Prostate gland (tissue), 2 donors: ENCODE results near the gene RBCK1. TPM values are rescaled to one million over a fixed set of nuclear protein-coding genes. Genes with fewer than 3 reads are reported as not detected.
"Not testable (repeated sequence)": the region's sequence is repeated elsewhere in the genome, so short reads cannot be mapped to it uniquely, and the experiment has no call there.

Experiments
- DNase-seq: peaks from one replicate; pipeline ENCODE4 v3.0.0-alpha.2; 2019; ENCODE audit warnings: low spot score
- H3K27ac ChIP-seq, 2 donors: fragments of 200-600 bp; sonication (generic); 2 replicates each; pipeline ENCODE4 v1.5.1; 2017 to 2019
- H3K27me3 ChIP-seq: fragments of 200-600 bp; sonication (generic); replicated peaks from 2 replicates; pipeline ENCODE4 v1.5.1; 2019; ENCODE audit not compliant: insufficient read depth
- H3K36me3 ChIP-seq, 2 donors: fragments of 200-600 bp; sonication (generic); 1 replicate in 1 of 2; 2 replicates in 1 of 2; pipeline versions ENCODE4 v1.5.1 to v1.8.1; 2017 to 2019
- H3K4me1 ChIP-seq: fragments of 200-600 bp; sonication (generic); replicated peaks from 2 replicates; pipeline ENCODE4 v1.5.1; 2019
- H3K4me3 ChIP-seq, 2 donors: fragments of 200-600 bp; sonication (generic); 2 replicates each; pipeline ENCODE4 v1.5.1; 2017 to 2019
- H3K9me3 ChIP-seq: fragments of 200-600 bp; sonication (generic); 2 replicates; pipeline ENCODE4 v1.5.1; 2017
- CTCF ChIP-seq, 4 experiments: fragments of 200-600 bp in 2 of 4; fragments of 450-650 bp in 2 of 4; sonication (generic) in 2 of 4; IDR thresholded peaks; 1 replicate in 3 of 4; 2 replicates in 1 of 4; pipeline ENCODE4 v1.5.1; 2016 to 2019; ENCODE audit warnings: antibody characterized with exemption in 4 of 4, mild to moderate bottlenecking in 2 of 4, moderate library complexity in 2 of 4
- POLR2A ChIP-seq: fragments of 450-650 bp; IDR thresholded peaks from one replicate; pipeline ENCODE4 v1.6.1; 2016; ENCODE audit warnings: antibody characterized with exemption, mild to moderate bottlenecking
- POLR2AphosphoS5 ChIP-seq: sonication (generic); formaldehyde crosslinking; IDR thresholded peaks from one replicate; pipeline ENCODE4 v1.6.1; 2017; ENCODE audit warnings: antibody characterized with exemption
- WGBS: methylation state at CpG from one replicate; pipeline ENCODE4 v1.1.5; 2018; 5-methylcytosine and 5-hydroxymethylcytosine counted together
- intact Hi-C: fragments of 100-400 bp; cut with DNase I; formaldehyde crosslinking; loops from one replicate; pipeline ENCODE4 v1.14.2; 2022
- total RNA-seq, 2 donors: library from RNA; depleted of rRNA; stranded (reverse); fragments of >200 nt; gene quantifications; one replicate each; pipeline ENCODE4 v1.1.0, GENCODE V29; 2016

RBCK1 gene
- total RNA-seq, 2 donors from 2014 or later: 108 to 158 TPM

- Histone ChIP-seq H3K4me1 (no peaks in the 10 kb centered on the region), H3K36me3 (no peaks in the 10 kb centered on the region), H3K4me3 (no peak overlapping the region), H3K27ac (no peak overlapping the region), H3K9me3 (no peaks in the 10 kb centered on the region), H3K27me3 (no peaks in the 10 kb centered on the region)
- DNase-seq: no peak
- WGBS: 63% methylated on average over 6 of the region's 6 CpGs
- TF ChIP-seq CTCF (IDR thresholded peaks at IDR 0.05) (no peak), POLR2A (no peak), POLR2AphosphoS5 (no peak)
- intact Hi-C loops: no loop called here
Observed at GRCh38 chr20:475463-476357, 67.6 kb downstream of the RBCK1 start.

GRCh38 chr20:476561-477249, 68.6 kb downstream of the RBCK1 start:
- H3K4me3 ChIP-seq, H3K27me3 ChIP-seq, H3K27ac ChIP-seq, H3K36me3 ChIP-seq, H3K9me3 ChIP-seq, DNase-seq, intact Hi-C loops, H3K4me1 ChIP-seq: not testable (repeated sequence)
- WGBS: 97% methylated on average over 6 of the region's 6 CpGs

GRCh38 chr20:478010-478948, 70.2 kb downstream of the RBCK1 start:
- Histone ChIP-seq H3K27ac (no peak overlapping the region), H3K27me3 (no peaks in the 10 kb centered on the region), H3K36me3 (peaks cover 0 to under 1% of the 10 kb centered on the region in 2 donors), H3K9me3 (no peaks in the 10 kb centered on the region), H3K4me1 (no peaks in the 10 kb centered on the region), H3K4me3 (no peak overlapping the region)
- TF ChIP-seq POLR2AphosphoS5 (no peak), CTCF (IDR thresholded peaks at IDR 0.05) (no peak), POLR2A (no peak)
- DNase-seq: no peak
- 85% methylated on average over 8 of the region's 8 CpGs for WGBS
- intact Hi-C loops: loop anchor here (2.0 kb wide), 1 partner anchor 123 kb away; no protein-coding TSS in a partner anchor

- WGBS: 54% methylated on average over 3 of the region's 3 CpGs
- TF ChIP-seq POLR2AphosphoS5: no peak
- TF ChIP-seq CTCF (IDR thresholded peaks at IDR 0.05): peak; percentile 47 to 72 (median 70)
- no peaks in the 10 kb centered on the region for H3K4me1 ChIP-seq
- DNase-seq: peak; percentile 39
- intact Hi-C loops: loop anchor here (2.0 kb wide), 1 partner anchor 124 kb away; no protein-coding TSS in a partner anchor
- H3K36me3 ChIP-seq: peaks cover 0 to 7% of the 10 kb centered on the region in 2 donors
- H3K27ac ChIP-seq: no peak overlapping the region
- H3K9me3 ChIP-seq: no peaks in the 10 kb centered on the region
- no peaks in the 10 kb centered on the region for H3K27me3 ChIP-seq
- no peak overlapping the region for H3K4me3 ChIP-seq
Observed at GRCh38 chr20:478949-479429, 70.9 kb downstream of the RBCK1 start.
